Inflammatory macrophage treated with lipopolysaccharide for 1 hour (primary cell): ENCODE data around the gene GNRH2.
A peak's percentile ranks its signal among the peaks of the same experiment; 100 is the strongest.
"Not testable (repeated sequence)": the region's sequence is repeated elsewhere in the genome, so short reads cannot be mapped to it uniquely, and the experiment has no call there.

Experiments used
- DNase-seq, 2 donors: peaks; one replicate each; pipeline ENCODE4 v3.0.0-alpha.2; 2020 to 2022

GNRH2 gene

DNA sequence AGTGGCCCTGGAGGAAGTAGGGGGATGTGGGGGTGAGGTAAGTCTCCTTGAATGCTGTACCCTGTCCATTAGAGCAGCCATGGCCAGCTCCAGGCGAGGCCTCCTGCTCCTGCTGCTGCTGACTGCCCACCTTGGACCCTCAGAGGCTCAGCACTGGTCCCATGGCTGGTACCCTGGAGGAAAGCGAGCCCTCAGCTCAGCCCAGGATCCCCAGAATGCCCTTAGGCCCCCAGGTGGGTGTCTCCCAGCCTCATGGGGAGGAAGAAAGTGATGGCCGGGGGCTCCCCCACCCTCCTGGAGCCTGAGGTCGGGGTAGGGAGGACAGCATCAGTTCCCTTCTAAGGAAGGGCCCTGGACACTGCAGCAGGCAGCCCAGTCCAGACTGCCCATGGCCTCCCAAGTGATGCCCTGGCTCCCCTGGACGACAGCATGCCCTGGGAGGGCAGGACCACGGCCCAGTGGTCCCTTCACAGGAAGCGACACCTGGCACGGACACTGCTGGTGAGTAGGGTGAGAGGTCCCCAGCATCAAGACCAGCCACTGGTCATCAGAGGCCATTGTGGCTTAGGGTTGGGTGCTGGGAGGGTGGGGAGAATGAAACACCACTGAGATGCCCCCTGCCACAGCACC, 1.0 kb downstream of the GNRH2 start:
- no peak for DNase-seq

DNA sequence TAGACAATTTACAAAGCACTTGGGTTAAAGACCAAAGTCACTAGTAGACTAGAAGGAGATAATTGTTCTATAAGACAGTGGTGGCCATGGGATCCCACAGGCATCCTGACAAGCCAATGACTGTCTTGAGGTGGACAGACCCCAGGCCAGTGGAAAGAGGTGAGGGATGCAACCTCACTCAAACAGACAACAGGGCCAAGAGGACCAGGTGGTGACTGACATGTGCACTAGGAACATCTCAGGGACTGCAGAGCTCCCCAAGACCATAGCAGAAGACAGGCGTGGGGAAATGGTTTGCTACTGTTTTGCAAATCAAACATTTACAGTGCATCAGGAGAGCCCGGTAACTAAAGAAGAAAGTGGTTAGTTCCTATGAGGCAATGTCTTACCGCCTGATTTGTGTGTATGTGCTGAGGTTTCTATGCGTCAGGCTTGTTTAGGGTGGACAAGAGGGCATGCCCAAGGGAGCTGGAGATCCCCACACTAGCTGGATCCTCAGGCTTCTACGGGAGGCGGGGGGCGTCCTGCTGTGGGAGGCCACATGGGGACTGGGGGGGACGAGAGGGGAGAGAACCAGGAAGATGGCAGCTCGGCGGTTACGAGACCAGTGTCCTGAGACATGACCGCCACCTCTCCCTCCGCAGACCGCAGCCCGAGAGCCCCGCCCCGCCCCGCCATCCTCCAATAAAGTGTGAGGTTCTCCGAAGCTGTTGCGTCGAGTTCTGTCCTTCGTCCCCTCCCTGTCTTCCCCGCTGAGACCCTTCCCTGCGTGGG, 1.8 kb downstream of the GNRH2 start:
- DNase-seq: peak; percentile 71 to 75

DNA sequence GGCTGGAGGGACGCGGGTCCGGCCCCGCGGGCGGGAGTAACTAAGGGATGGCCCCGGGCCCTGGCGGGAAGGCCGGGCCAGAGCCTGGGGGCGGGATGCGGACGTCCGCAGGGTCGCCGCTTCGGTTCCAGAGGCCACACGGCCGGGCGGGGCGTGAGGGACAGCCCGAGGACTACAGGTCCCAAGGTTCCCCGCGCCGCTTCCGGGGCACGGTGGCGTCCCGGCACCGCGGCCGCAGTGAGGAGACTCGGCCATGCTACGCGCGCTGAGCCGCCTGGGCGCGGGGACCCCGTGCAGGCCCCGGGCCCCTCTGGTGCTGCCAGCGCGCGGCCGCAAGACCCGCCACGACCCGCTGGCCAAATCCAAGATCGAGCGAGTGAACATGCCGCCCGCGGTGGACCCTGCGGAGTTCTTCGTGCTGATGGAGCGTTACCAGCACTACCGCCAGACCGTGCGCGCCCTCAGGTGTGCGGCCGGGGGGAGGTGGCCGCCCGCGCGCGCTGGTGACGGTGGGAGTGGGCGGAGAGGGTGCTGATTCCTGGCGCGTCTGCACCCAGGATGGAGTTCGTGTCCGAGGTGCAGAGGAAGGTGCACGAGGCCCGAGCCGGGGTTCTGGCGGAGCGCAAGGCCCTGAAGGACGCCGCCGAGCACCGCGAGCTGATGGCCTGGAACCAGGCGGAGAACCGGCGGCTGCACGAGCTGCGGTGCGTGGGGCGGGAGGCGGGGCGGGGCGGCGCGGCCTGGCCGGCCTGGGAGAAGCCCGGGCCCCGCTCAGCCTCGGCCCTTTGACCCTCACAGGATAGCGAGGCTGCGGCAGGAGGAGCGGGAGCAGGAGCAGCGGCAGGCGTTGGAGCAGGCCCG, 2.6 kb downstream of the GNRH2 start, which contains the start of gene MRPS26:
TSS of gene MRPS26 (plus strand) at position 237 of the 861 bp plus-strand sequence. CDS start at position 254, 17 bp downstream.
- DNase-seq: peak; percentile 82 to 83

DNA sequence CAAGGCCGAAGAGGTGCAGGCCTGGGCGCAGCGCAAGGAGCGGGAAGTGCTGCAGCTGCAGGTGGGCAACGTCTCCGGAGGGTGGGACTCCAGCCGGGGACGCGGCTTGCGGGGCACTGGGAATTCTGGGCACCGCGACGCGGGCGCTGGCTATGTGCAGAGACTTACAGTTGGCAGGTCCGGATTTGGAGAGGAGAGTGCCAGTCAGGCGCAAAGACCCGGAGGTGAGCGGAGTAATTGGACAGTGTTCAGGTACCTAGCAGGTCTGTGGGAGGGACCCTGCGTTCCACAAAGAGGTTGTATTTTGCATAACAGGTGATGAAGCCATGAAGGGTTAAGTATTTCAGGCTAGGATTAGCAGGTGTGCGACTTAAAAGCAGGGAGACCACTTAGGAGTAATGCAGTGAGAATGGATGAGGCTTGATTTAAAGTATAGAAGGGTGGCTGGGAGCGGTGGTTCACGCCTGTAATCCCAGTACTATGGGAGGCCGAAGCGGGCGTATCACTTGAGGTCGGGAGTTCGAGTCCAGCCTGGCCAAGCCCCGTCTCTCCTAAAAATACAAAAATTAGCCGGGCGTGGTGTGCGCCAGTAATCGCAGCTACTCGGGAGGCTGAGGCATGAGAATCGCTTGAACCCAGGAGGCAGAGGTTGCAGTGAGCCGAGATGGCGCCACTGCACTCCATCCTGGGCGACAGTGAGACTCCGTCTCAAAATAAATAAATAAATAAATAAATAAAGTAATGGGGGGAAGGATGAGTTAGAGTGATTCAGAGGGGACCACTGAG, 3.4 kb downstream of the GNRH2 start:
- DNase-seq: no peak

DNA sequence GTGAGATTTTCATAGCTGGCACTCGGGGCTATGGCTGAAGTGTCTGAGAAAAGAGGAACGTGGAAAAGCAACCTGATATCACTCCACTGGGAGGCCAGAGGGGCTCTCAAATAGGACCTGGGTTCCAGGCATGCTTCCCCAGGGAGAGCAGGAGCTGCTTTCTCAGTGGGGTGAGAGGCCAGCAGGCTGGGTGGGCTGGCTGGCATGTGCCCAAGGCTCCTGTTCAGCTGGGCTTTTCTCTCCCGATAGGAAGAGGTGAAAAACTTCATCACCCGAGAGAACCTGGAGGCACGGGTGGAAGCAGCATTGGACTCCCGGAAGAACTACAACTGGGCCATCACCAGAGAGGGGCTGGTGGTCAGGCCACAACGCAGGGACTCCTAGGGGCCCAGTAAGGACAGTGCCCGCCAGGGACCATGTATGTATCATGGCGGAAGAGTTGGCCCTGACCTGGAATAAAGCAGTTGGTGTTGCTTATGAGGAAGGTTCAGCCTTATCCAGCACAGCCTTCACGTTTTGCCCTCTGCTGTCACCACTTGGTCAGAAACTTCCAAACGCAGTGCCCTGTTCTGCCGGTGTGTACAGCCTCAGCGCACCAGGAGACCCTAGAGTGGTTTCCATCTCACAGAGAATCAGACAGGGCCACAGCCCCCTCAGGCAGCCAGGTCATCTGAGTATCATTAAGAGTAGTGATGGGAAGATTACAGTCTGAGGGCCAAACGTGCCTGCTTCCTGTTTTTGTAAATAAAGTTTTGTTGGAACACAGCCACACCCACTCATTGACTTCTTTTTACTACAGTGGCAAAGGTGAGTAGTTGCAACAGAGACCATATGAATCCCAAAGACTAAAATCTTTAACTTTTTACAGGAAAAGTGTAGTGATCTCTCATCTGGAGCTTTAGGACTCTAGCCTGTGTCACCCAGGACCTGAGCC, 4.3 kb downstream of the GNRH2 start:
- no peak for DNase-seq

DNA sequence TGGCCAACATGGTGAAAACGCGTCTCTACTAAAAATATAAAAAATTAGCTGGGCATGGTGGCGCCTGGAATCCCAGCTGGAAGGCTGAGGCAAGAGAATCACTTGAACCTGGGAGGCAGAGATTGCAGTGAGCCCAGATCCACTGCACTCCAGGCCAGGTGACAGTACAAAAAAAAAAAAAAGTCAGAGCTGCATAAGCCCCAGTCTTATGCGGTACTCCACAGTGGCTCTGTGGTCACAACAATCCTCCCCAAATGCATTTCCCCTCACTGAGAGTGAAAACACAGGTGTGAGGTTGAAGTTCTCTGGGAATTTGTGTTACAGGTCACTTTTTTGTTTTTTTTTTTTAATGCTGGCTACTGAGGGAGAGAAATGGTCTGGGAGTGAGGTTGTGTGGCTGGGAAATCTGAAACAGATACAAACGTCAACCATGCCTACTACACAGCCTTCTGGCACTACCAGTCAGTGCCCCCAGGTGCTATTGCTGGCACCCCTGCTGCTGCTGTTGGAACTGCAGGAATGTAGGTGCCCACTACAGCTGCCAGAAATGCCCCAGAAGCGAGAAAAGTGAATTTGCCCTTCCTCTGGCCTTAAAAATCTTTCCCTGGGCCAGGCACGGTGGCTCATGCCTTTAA, 8.1 kb downstream of the GNRH2 start:
- no peak for DNase-seq

DNA sequence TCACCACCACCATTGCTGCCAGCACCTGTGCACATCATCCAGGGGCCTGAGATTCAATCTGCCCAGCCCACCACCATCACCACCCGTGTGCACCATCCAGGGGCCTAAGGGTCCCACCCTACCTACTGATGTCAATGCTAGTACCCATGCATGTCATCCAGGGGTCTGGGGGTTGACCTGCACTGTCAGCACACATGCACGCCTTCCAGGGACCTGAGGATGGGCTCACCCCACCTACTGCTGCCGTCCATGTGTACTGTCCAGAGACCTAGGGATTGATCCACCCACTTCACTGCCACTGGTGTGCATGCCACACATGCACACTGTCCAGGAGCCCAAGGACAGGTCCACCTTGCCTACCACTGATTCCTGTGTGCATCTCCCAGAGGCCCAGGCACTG, 16.1 kb downstream of the GNRH2 start:
- DNase-seq: no peak

DNA sequence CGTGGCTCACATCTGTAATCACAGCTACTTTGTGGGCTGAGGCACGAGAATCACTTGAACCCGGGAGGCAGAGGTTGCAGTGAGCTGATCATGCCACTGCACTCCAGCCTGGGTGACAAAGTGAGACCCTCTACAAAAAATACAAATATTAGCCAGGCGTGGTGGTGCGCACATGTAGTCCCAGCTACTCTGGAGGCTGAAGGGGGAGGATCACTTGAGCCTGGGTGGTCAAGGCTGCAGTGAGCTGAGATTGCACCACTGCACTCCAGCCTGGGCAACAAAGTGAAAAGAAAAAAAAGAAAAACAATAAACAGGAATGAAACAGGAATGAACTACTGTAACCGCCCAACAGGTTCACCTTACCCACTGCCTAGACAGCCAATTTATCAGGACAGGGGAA, 20.7 kb downstream of the GNRH2 start:
- not testable (repeated sequence) for DNase-seq

DNA sequence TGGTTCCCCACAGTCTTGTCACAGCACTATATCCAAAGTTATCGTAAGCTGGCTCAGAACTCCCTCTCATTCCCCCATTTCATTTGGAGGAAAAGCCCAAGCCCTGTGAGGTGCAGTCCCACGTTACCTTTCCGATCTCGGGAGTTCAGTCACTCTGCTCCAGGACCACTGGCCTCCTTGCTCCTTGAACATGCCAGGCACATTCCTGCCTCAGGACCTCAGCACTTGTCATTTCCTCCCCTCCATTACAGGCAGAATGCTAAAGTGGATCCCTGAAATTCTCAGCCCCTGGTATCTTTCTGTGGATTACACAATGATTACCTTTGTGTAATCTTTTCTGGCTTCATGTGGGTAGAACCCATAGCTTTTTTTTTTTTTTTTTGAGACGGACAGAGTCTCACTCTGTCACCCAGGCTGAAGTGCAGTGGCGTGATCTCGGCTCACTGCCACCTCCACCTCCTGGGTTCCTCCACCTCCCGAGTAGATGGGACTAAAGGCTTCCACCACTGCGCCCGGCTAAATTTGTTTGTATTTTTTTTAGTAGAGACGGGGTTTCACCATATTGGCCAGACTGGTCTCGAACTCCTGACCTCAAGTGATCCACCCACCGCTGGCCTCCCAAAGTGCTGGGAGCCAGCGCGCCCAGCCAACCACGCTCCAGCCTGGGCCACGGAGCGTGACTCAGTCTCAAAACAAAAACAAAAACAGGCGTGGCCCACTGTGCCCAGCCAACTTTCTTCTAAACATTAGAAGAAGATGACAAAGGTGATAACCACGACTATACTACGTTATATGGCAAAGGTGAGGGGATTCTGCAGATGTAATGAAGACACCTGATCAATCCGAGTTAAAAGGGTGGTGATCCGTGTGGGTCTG, 24.0 kb downstream of the GNRH2 start:
- no peak for DNase-seq

DNA sequence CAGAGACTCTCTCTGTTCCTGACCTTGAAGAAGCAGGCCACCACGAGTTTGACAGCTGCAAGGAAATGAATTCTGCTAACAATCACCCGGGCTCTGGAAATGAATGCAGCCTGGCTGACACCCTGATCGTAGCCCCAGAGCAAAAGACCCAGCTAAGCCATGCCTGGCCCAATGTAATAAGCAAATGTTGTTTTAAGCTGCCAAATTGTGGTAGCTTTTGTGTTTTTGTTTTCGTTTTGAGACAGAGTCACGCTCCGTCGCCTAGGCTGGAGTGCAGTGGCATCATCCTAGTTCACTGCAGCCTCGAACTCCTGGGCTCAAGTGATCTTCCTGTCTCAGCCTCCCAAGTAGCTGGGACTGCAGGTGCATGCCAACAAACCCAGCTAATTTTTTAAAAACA, 24.7 kb downstream of the GNRH2 start:
- DNase-seq: no peak

DNA sequence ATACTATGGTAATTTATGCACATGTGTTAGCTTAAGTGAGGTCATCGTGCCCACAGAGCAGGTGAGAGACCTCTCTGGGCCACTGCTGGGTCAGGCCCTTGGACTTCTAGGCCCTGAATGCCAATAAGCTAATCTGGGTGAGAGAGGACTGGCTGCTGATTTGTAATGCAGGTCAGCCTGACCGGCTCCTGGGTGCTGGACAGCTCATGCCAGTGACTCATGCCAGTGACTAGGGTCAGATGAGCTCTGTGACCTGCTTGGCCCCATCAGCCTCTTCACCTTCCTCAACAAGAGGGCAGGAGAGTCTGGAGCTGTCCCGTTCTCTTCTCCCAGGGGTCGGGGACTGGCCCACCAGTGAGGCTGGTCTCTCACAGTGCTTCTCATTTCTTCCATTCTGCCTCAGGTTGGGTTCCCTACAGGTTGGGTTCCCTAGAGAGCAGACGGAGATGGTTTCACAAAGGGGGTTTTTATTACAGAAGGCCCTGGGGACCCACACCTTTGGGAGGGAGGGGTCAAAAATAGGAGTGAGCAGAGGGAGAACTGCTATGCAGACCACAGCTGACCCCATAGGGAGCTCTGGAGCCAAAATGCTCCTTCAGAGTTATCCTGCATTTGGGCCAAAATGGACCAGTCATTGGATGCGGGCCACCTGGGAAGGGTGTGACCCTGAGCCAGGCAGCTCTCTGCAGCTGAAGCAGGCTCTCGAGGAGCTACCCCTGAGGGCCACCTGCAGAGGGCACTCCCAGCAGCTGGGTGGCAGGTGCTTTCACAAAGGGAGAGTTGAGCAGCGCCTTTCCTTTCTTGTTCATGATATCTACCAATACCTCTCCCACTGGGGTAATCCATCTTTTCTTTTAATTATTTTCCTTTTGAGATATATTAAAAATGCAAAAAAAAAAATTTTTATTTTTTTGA, 25.8 kb downstream of the GNRH2 start:
- DNase-seq: peak in 1 of 2 donors; percentile 42

DNA sequence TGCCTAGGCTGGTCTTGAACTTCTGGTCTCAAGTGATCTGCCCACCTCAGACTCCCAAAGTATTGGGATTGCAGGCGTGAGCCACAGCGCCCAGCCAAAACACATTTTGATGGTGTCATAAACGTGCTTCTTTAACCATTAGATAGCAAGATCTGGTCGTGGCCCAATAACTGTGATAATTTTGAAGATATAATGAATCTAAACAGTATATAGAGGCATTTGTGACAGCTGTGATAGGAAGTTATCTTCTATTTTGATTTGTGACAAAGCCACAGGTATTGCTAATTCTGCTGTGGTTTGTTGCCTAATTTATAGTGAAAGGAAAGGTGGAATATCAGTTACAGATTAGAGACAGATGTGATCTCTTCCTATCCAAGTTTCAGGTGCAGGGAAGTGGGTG, 27.3 kb downstream of the GNRH2 start:
- DNase-seq: no peak

DNA sequence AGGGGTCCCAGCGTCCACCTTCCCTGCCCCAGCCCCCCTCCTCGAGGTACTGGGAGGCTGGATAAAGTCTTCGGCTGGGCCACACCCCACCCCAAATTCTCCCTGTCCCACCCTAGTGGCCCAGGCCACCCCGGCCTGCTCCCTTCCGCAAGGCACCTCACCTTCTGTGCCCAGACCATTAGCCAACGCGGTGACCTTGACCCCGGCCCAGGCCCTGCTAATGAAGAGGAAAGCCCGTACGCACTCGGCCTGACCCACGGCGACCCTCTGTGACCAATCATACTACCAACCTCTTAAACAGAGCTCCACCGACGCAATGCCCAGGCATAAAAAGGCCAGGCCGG, 27.8 kb downstream of the GNRH2 start:
- DNase-seq: no peak

DNA sequence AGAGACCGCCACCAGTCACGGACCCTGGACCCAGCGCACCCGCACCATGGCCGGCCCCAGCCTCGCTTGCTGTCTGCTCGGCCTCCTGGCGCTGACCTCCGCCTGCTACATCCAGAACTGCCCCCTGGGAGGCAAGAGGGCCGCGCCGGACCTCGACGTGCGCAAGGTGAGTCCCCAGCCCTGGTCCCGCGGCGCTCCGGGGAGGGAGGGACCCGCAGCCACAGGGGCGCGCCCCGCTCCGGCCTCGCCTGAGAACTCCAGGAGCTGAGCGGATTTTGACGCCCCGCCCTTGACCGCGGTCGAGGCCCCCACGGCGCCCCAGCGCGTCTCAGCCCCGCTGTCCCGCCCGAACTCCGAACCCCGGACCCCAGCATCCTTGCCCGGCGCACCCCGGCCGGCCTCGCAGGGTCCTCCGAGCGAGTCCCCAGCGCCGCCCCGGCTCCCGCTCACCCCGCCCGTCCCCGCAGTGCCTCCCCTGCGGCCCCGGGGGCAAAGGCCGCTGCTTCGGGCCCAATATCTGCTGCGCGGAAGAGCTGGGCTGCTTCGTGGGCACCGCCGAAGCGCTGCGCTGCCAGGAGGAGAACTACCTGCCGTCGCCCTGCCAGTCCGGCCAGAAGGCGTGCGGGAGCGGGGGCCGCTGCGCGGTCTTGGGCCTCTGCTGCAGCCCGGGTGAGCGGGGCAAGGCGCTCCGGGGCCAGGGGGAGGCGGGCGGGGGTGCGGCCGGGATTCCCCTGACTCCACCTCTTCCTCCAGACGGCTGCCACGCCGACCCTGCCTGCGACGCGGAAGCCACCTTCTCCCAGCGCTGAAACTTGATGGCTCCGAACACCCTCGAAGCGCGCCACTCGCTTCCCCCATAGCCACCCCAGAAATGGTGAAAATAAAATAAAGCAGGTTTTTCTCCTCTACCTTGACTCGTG, 28.4 kb downstream of the GNRH2 start, which contains the start of gene OXT:
TSS of gene OXT (plus strand) at position 11 of the 920 bp plus-strand sequence. CDS start at position 47, 36 bp downstream.
- peak; percentile 44 to 47 for DNase-seq

DNA sequence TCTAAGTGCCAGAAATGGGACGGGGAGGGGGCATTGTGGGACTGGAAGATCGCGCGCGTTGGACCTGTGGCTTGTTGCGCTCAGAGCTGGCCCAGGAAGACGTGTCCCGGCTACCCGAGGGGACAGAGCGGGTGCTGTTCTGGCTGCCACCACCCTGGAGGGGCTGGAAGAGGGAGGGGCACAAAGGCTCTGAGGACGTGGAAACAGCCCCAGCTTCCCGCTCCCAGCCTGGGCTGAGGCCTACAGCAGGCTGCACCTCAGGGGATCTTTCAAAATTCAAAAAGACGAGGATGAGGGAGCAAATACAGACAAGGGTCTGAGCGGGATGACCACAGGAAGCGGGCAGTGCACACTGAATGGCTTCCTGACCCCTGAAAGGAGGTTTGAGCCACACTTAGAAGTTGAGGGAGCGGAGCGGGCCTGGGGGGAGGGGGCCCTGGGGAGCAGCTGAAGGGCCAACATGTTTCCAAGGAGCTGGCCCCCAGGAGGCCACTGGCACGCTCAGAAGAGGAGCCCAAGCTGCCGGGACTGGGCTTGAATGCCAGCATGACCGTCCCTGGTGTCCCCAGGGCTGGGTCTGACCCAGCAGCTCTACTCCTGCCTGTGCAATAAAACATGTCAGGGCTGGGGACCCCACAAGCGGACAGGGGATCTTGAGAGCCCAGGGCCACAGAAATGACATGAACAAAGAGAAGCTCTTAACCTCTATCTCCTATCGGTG, 29.3 kb downstream of the GNRH2 start:
- DNase-seq: no peak

DNA sequence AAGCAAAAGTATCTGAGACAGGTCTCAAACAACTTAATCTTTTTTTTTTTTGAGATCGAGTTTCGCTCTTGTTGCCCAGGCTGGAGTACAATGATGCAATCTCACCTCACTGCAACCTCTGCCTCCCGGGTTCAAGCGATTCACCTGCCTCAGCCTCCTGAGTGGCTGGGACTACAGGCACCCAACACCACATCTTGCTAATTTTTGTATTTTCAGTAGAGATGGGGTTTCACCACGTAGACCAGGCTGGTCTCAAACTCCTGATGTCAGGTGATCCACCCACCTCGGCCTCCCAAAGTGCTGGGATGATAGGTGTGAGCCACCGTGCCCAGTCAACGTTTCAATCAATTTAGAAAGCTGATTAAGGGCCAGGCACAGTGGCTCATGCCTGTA, 29.8 kb downstream of the GNRH2 start:
- DNase-seq: not testable (repeated sequence)

DNA sequence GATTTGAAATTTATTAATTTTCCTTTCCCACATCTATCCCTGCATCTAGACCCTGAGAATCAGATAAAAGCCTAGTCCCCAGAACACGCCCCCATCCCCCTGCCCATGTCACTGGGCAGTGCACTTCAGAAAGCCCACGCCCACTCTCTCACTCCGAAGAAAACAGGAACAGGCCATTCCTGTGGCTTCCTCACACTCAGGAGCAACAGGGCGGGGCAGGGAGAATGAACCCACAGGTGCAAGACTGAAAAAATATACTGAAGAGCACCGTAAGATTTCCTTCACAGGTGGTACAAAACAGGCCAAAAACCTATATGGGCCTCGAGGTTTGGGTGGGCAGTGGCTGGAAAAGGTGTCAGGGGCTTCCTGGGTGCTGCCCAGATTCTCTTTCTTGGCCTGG, 31.4 kb downstream of the GNRH2 start:
- peak in 1 of 2 donors; percentile 24 for DNase-seq
